NCI-H1092 (cell line): Measurements from ENCODE around the gene SH3PXD2B.
"Not testable (repeated sequence)": the region's sequence is repeated elsewhere in the genome, so short reads cannot be mapped to it uniquely, and the experiment has no call there.

Experiments used
- DNase-seq: peaks from one replicate; lab custom pipeline; 2025; lab: John Stamatoyannopoulos, UW

Gene SH3PXD2B

DNA sequence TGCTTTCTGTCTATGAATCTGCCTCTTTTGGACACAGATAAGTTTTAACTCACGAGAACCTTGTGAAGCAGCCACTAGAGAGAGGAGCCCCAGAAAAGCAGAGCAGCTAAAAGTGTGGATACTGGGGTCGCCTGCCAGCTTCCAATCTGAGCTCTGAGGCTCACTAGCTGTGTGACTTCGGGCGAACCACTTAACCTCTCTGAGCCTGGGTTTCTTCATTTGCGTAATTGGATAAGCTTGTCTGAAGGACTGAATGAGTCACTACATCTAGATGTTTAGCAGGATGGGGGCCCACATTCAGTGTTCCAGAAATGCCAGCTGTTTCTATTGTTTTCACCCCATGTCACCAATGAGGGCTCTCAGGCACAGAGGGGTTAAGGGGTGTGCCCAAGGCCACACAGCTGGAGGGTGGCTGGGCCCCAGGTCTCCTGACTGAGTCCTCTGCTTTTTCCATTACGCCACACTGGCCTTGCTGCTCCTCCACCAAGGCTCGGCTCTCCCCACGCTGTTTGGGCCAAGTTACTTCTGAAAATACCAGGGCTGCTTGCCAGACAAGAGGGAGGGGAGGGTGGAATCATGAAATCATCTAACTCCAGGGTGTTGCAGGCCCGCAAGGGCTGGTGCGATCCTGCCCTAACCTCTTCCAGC is 36.2 kb downstream of the SH3PXD2B start:
- no peak for DNase-seq

DNA sequence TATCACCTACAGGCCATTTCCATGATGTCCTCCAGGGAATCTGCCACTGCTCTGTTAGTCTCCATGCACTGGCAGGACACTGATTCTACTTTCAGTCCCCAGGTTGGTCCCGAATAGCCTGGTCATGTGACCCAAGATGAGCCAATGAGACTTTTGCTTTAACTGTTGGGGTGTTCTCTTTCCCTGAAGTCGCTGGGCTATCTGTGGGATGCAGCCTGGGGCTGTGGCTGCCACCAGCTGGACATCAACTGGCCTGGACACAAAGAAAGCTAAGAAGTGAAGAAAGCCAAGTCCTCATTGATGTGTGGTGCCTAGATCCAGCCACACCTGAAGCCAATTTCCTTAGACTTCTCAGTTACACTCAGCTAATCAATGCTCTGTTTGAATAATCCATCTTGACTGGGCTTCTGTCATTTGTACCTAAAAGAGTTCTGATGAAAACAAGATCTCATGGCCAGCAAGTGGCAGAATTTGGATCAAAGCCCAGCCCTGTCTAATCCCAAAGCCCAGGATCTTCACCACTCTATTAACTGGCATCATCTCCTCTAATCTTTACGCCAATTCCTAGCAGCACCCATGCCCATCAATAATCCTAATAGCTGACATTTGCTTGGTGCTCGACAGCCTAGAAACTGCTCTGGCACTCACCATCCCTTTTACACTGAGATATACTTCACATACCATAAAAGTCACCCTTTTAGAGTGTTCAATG is 37.0 kb downstream of the SH3PXD2B start:
- no peak for DNase-seq

GRCh38 chr5:172415362-172416275 is 38.7 kb downstream of the SH3PXD2B start:
- DNase-seq: no peak

- DNase-seq: no peak
Observed at GRCh38 chr5:172414531-172415361, 39.6 kb downstream of the SH3PXD2B start.

GRCh38 chr5:172413601-172414171 is 40.6 kb downstream of the SH3PXD2B start:
- no peak for DNase-seq

- no peak for DNase-seq
Observed at GRCh38 chr5:172412724-172413286, 41.5 kb downstream of the SH3PXD2B start.

DNA sequence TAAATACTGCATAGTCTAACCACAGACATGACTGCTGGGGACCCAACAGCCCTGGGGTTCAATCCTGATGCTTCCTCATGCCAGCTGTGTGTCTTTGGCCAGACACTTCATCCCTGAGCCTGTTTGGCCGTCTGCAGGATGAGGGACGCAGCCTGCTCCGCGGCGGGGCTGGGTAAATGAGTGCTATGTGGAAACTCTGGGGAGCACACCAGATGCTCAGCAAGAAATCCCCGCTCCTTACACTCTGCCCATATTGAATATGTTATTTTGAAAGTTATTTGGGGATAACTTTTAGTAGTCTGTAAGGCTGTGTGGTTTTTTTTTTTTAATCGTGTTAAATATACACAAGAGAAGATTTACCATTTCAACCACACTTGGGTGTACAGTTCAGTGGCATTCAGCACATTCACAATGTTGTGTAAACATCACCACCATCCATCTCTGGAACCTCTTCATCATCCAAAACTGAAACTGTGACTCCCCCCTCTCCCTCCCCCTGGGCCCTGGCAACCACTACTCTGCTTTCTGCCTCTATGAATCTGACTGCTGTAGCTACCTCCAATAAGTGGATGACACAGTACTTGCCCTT is 42.7 kb downstream of the SH3PXD2B start:
- DNase-seq: no peak

- DNase-seq: no peak
Observed at GRCh38 chr5:172410662-172411483, 43.5 kb downstream of the SH3PXD2B start.

- DNase-seq: no peak
Observed at GRCh38 chr5:172410160-172410559, 44.2 kb downstream of the SH3PXD2B start.

DNA sequence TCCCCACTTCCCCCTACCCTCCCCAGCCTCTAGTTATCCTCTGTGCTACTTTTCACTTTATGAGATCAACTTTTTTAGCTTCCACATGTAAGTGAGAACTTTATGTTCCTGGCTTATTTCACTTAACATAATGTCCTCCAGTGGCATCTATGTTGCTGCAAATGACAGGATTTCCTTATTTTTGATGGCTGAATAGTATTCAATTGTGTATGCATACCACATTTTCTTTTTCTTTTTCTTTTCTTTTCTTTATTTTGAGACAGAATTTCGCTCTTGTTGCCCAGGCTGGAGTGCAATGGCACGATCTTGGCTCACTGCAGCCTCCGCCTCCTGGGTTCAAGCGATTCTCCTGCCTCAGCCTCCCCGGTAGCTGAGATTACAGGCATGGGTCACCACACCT is 44.8 kb downstream of the SH3PXD2B start:
- DNase-seq: not testable (repeated sequence)

DNA sequence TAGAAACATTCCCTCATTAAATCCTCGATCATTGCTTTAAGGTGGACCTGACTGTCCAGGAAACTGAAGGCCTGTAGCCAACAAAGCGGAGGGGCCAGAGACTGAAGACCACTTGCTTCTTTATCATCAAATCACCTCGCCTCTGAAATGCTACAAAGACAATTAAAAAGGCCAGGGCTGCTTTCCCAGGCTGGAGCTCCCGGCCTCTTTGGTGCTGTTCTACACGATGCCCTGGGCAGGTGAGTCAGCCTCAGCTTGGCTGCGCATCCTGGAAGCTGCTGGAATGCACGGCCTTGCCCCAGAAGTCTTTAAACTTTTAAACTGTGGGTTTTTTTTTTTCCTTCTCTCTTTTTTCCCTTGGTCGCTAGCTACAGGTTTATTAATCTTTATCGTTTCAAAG is 46.5 kb downstream of the SH3PXD2B start:
- no peak for DNase-seq

GRCh38 chr5:172407241-172407691 is 47.1 kb downstream of the SH3PXD2B start:
- no peak for DNase-seq

GRCh38 chr5:172405226-172406107 is 48.9 kb downstream of the SH3PXD2B start:
- no peak for DNase-seq

DNA sequence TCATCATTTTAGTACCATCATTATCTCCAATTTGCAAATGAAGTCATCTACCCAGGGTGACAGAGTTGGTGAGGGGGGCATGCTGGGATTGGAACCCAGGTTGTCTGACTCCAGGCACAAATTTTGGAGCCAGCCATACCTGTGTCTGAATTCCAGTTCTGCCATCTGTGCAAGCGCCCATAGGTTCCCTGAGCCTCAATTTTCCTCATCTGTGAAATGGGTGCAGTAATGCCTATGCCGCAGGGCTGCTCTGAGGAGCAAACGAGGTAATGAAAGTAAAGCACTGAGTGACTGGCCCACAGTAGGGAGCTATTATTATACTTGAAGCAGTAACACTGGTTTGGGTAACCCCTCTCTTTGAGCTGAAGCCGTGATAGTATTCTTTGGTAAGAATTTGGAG is 49.6 kb downstream of the SH3PXD2B start:
- DNase-seq: no peak

DNA sequence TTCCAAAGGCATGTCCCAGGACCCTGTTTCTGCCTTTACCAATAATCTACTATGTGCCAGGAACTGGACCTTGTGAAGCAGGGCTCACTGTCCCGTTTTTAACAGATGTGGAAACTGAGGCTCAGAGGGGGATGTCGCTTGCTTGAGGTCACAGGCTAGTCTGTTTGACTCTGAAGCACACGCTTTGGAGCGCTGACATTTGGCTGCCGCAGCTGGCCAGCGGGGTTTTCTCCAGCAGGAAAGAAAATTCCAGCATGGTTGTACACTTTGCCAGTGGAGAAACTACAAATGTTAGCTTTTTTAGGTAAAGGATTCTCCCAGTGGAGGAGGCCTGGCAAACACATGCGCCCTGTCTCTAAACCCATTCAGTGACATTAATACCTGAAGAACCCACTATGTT is 50.5 kb downstream of the SH3PXD2B start:
- no peak for DNase-seq

- no peak for DNase-seq
Observed at GRCh38 chr5:172403189-172403796, 51.0 kb downstream of the SH3PXD2B start.

DNA sequence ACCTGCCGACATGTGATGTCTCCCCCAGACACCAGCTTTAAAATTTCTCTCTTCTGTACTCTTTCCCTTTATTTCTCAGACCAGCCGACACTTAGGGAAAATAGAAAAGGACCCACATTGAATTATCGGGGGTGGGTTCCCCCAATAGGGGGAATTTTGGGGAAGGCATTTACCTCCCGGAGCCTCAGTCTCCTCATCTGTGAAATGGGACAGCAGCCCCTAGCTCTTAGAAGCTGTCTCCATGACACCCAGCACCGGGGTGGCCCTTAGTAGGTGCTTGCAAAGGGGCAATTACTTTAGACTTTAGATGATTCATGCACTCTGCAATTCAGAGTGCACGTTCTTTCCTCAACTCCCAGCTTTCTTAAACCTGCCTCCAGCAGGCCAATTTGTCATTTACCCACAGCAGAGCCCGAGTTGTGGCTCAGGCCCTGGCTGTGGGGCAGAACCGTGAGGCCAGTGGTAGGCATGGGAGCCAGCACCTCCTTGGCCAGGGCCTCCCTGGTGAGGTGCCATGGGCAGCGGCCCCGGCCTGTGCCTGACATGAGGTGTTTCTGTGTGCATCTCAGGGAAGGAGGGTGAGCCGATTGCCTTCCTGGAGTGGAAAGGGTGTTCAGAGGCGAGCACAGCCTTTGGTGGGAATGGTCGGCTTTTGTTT is 51.7 kb downstream of the SH3PXD2B start:
- no peak for DNase-seq

DNA sequence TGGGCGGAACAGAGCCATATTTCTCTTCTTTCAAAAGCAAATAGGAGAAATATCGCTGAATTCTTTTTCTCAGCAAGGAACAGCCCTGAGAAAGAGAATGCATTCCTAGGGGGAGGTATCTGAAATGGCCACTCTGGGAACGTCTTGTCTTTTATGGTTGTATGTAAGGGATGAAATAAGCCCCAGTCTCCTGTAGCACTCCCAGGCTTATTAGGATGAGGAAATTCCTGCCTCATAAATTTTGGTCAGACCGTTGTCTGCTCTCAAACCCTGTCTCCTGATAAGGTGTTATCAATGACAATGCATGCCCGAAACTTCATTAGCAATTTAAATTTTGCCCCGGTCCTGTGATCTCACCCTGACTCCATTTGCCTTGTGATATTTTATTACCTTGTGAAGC is 52.3 kb downstream of the SH3PXD2B start:
- DNase-seq: not testable (repeated sequence)
